Measurements from ENCODE around the gene NR4A3.
A peak's percentile ranks its signal among the peaks of the same experiment; 100 is the strongest.

Gene NR4A3

GRCh38 chr9:99821396-99822108 is at the start of gene NR4A3:
NR4A3 (plus strand) TSS chr9:99821885; CDS start chr9:99828043, 6,158 bp downstream.
- Histone ChIP-seq H3K4me3 (ENCODE audit: low read length, poor library complexity, severe bottlenecking) (peak within 1 kb of the TSS; percentile 77), H3F3A (ENCODE audit: low read depth) (peaks cover 9% of the 10 kb centered on the region; the same call in 1 of the 2 replicates), H4K20me1 (ENCODE audit: insufficient read depth, low read length, poor library complexity, severe bottlenecking) (no peaks in the 10 kb centered on the region), H3K4me1 (ENCODE audit: insufficient read depth, low read length, poor library complexity, severe bottlenecking) (peaks cover 41% of the 10 kb centered on the region), H3K79me2 (ENCODE audit: insufficient read depth, low read length) (no peaks in the 10 kb centered on the region; the same call in 1 of the 2 replicates), H3K27me3 (ENCODE audit: insufficient read depth, low read length, poor library complexity, severe bottlenecking) (peaks cover 4% of the 10 kb centered on the region), H3K4me2 (ENCODE audit: low read depth, low read length, poor library complexity, severe bottlenecking) (peak within 1 kb of the TSS; percentile 93), H2AFZ (ENCODE audit: low read length) (peak within 1 kb of the TSS; percentile 76), H3K9ac (ENCODE audit: low read depth, low read length, poor library complexity, severe bottlenecking) (peak within 1 kb of the TSS; percentile 71), H3K9me3 (ENCODE audit: insufficient read depth, low read depth, low read length) (no peaks in the 10 kb centered on the region), H3K36me3 (ENCODE audit: insufficient read depth, low read length) (no peaks in the 10 kb centered on the region), H3K9me2 (replicated peaks; ENCODE audit: low read depth, low read length) (no peaks in the 10 kb centered on the region)
- TF ChIP-seq EZH2phosphoT487 (IDR thresholded peaks at IDR 0.05; ENCODE audit: borderline replicate concordance) (no peak), CTCF (conservative IDR thresholded peaks at IDR 0.05; ENCODE audit: low read length) (no peak)

GRCh38 chr9:99773468-99774138 is 48.1 kb upstream of the NR4A3 start:
- H2AFZ ChIP-seq (ENCODE audit: low read length) = no peak overlapping the region
- TF ChIP-seq CTCF (conservative IDR thresholded peaks at IDR 0.05; ENCODE audit: low read length) = no peak
- TF ChIP-seq EZH2phosphoT487 (IDR thresholded peaks at IDR 0.05; ENCODE audit: borderline replicate concordance) = no peak
- H3F3A ChIP-seq (ENCODE audit: low read depth) = no peaks in the 10 kb centered on the region
- no peaks in the 10 kb centered on the region for H4K20me1 ChIP-seq (ENCODE audit: insufficient read depth, low read length, poor library complexity, severe bottlenecking)
- no peak overlapping the region for H3K4me2 ChIP-seq (ENCODE audit: low read depth, low read length, poor library complexity, severe bottlenecking)
- no peaks in the 10 kb centered on the region for H3K9me2 ChIP-seq (replicated peaks; ENCODE audit: low read depth, low read length)
- no peaks in the 10 kb centered on the region for H3K27me3 ChIP-seq (ENCODE audit: insufficient read depth, low read length, poor library complexity, severe bottlenecking)
- no peak overlapping the region for H3K4me3 ChIP-seq (ENCODE audit: low read length, poor library complexity, severe bottlenecking)
- H3K79me2 ChIP-seq (ENCODE audit: insufficient read depth, low read length) = no peaks in the 10 kb centered on the region
- no peaks in the 10 kb centered on the region for H3K9me3 ChIP-seq (ENCODE audit: insufficient read depth, low read depth, low read length)
- no peaks in the 10 kb centered on the region for H3K4me1 ChIP-seq (ENCODE audit: insufficient read depth, low read length, poor library complexity, severe bottlenecking)
- no peak overlapping the region for H3K9ac ChIP-seq (ENCODE audit: low read depth, low read length, poor library complexity, severe bottlenecking)
- H3K36me3 ChIP-seq (ENCODE audit: insufficient read depth, low read length) = no peaks in the 10 kb centered on the region

GRCh38 chr9:99778308-99778707 is 43.4 kb upstream of the NR4A3 start:
- H3K79me2 ChIP-seq (ENCODE audit: insufficient read depth, low read length) = no peaks in the 10 kb centered on the region
- no peaks in the 10 kb centered on the region for H3K36me3 ChIP-seq (ENCODE audit: insufficient read depth, low read length)
- no peaks in the 10 kb centered on the region for H3K27me3 ChIP-seq (ENCODE audit: insufficient read depth, low read length, poor library complexity, severe bottlenecking)
- no peak overlapping the region for H3K4me3 ChIP-seq (ENCODE audit: low read length, poor library complexity, severe bottlenecking)
- H3F3A ChIP-seq (ENCODE audit: low read depth) = no peaks in the 10 kb centered on the region
- no peak for TF ChIP-seq CTCF (conservative IDR thresholded peaks at IDR 0.05; ENCODE audit: low read length)
- TF ChIP-seq EZH2phosphoT487 (IDR thresholded peaks at IDR 0.05; ENCODE audit: borderline replicate concordance) = no peak
- H3K9me2 ChIP-seq (replicated peaks; ENCODE audit: low read depth, low read length) = no peaks in the 10 kb centered on the region
- no peak overlapping the region for H3K9ac ChIP-seq (ENCODE audit: low read depth, low read length, poor library complexity, severe bottlenecking)
- H4K20me1 ChIP-seq (ENCODE audit: insufficient read depth, low read length, poor library complexity, severe bottlenecking) = no peaks in the 10 kb centered on the region
- no peak overlapping the region for H2AFZ ChIP-seq (ENCODE audit: low read length)
- H3K9me3 ChIP-seq (ENCODE audit: insufficient read depth, low read depth, low read length) = no peaks in the 10 kb centered on the region
- no peak overlapping the region for H3K4me2 ChIP-seq (ENCODE audit: low read depth, low read length, poor library complexity, severe bottlenecking)
- H3K4me1 ChIP-seq (ENCODE audit: insufficient read depth, low read length, poor library complexity, severe bottlenecking) = no peaks in the 10 kb centered on the region

Measured in Loucy (cell line).